ENCODE data around the gene RCC1. TPM values are rescaled to one million over a fixed set of nuclear protein-coding genes. Genes with fewer than 3 reads are reported as not detected.

The RCC1 gene
- polyA plus RNA-seq, 1 of the 3 experiments (the other 2 are of a cell fraction), result 61.0 TPM

DNA sequence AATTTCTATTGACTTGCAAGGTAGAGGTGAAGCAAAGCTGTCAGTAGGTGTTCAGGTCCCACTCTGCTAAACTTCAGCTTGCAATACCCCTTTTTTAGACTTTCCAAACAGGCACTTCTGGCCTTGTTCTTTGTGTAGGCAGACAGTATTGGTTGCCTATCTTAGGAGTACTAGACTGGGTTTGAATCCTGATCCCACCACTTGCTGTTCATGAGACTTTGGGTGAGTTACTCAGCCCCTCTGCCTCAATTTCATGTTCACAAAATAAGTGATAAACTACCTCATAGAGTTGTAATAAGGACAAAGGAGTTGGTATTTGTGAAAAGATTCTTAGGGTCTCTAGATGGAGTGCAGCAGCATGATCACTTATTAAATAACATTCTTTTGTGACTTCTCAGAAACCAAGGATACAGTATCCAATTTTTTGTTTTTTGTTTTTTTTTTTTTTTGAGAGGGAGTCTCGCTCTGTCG lies 5.2 kb downstream of the RCC1 start (continued):
- TF ChIP-seq, protein P1, sequence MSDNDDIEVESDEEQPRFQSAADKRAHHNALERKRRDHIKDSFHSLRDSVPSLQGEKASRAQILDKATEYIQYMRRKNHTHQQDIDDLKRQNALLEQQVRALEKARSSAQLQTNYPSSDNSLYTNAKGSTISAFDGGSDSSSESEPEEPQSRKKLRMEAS (IDR thresholded peaks at IDR 0.05; ENCODE audit: low read depth), result no peak
- TF ChIP-seq RCOR1 (IDR thresholded peaks at IDR 0.05; ENCODE audit: low read length) (no peak), RFX5 (IDR thresholded peaks at IDR 0.05; ENCODE audit: low read length) (no peak), EZH2phosphoT487 (IDR thresholded peaks at IDR 0.05; ENCODE audit: borderline replicate concordance, low read depth) (no peak), TAF1 (IDR thresholded peaks at IDR 0.05; ENCODE audit: borderline replicate concordance, low read depth, low read length) (no peak), SIN3A (IDR thresholded peaks at IDR 0.05; ENCODE audit: borderline replicate concordance, low read depth, low read length) (peak; percentile 88), FOXJ3 (CRISPR knock-in tag; IDR thresholded peaks at IDR 0.05) (no peak), TCF12 (IDR thresholded peaks at IDR 0.05) (no peak)
- TF ChIP-seq, protein P2, sequence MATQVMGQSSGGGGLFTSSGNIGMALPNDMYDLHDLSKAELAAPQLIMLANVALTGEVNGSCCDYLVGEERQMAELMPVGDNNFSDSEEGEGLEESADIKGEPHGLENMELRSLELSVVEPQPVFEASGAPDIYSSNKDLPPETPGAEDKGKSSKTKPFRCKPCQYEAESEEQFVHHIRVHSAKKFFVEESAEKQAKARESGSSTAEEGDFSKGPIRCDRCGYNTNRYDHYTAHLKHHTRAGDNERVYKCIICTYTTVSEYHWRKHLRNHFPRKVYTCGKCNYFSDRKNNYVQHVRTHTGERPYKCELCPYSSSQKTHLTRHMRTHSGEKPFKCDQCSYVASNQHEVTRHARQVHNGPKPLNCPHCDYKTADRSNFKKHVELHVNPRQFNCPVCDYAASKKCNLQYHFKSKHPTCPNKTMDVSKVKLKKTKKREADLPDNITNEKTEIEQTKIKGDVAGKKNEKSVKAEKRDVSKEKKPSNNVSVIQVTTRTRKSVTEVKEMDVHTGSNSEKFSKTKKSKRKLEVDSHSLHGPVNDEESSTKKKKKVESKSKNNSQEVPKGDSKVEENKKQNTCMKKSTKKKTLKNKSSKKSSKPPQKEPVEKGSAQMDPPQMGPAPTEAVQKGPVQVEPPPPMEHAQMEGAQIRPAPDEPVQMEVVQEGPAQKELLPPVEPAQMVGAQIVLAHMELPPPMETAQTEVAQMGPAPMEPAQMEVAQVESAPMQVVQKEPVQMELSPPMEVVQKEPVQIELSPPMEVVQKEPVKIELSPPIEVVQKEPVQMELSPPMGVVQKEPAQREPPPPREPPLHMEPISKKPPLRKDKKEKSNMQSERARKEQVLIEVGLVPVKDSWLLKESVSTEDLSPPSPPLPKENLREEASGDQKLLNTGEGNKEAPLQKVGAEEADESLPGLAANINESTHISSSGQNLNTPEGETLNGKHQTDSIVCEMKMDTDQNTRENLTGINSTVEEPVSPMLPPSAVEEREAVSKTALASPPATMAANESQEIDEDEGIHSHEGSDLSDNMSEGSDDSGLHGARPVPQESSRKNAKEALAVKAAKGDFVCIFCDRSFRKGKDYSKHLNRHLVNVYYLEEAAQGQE (IDR thresholded peaks at IDR 0.05; ENCODE audit: low read depth, low read length), result no peak

DNA sequence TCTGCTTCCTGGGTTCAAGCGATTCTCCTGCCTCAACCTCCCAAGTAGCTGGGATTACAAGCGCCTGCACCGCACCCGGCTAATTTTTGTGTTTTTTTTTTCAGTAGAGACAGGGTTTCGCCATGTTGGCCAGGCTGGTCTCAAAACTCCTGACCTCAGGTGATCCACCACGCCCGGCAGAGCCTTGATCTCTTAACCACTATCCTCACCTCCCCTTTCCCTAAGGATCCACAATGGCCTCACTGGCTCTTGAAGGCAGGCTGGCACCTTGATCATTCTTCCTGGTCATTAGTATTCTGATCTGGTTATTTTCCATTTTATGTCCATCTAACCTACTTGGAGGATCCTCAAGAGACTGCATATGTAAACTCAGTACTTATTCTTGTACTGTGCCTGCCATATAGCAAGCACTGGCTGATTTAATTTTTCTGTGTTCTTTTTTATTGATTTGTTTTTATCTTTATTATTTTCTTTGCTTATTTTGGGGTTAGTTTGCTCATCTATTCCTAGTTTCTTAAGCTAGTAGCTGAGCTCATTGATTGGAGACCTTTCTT lies 6.3 kb downstream of the RCC1 start:
- H3K9me3 ChIP-seq, result no peaks in the 10 kb centered on the region
- H3K27me3 ChIP-seq (ENCODE audit: insufficient read depth), result no peaks in the 10 kb centered on the region
- TF ChIP-seq RCOR1 (IDR thresholded peaks at IDR 0.05; ENCODE audit: low read length) (no peak), NFIC (IDR thresholded peaks at IDR 0.05; ENCODE audit: borderline replicate concordance) (no peak), TEAD4 (IDR thresholded peaks at IDR 0.05; ENCODE audit: borderline replicate concordance, insufficient read depth) (no peak), POLR2AphosphoS5 (IDR thresholded peaks at IDR 0.05; ENCODE audit: low read depth, low read length) (peak; percentile 38; the same call in 1 of the 2 replicates)
- no peak overlapping the region for H3K9ac ChIP-seq
- peaks cover 87% of the 10 kb centered on the region for H4K20me1 ChIP-seq (ENCODE audit: insufficient read depth)
- 87% methylated on average over 7 of the region's 7 CpGs for WGBS (ENCODE audit: low lambda C conversion rate)
- H3K4me1 ChIP-seq (ENCODE audit: control insufficient read depth in 1 of 2, insufficient read depth in 2 of 2, low read depth in 1 of 2, low read length in 1 of 2), result peaks cover 18 to 20% of the 10 kb centered on the region in 2 experiments; a peak in 3 of 4 replicates
- H3K36me3 ChIP-seq (replicated peaks in 1 of 2; ENCODE audit: control insufficient read depth in 1 of 2, insufficient read depth in 2 of 2, low read length in 1 of 2), result peaks cover 39 to 70% of the 10 kb centered on the region in 2 experiments
- H3K79me2 ChIP-seq (ENCODE audit: insufficient read depth), result peaks cover 26% of the 10 kb centered on the region
- H3K4me3 ChIP-seq (ENCODE audit: low read depth in 2 of 2, low read length in 1 of 2), result no peak overlapping the region
- no peaks in the 10 kb centered on the region for H3K9me2 ChIP-seq
- no peak overlapping the region for H3K4me2 ChIP-seq
- no peak for DNase-seq
- CTCF ChIA-PET, result interaction anchor here (1.8 kb wide), 1 partner anchor 91 kb away, joined by 6 read pairs; no protein-coding TSS in a partner anchor
- peaks cover 100% of the 10 kb centered on the region for H3F3A ChIP-seq (replicated peaks; ENCODE audit: insufficient read depth)
- H2AFZ ChIP-seq (ENCODE audit: low read depth), result no peak overlapping the region
- POLR2A ChIA-PET, result interaction anchor here (0.8 to 1.0 kb wide), 2 partner anchors 41 to 264 kb away, joined by 3 read pairs; no protein-coding TSS in a partner anchor
- H3K27ac ChIP-seq (ENCODE audit: low read depth in 2 of 2, low read length in 1 of 2), result peak overlapping the region; percentile 11 to 75; a peak in 3 of 4 replicates

Data from SK-N-SH (cell line).